Spleen (tissue), 11 donors: ENCODE measurements around the gene OPRM1. TPM values are rescaled to one million over a fixed set of nuclear protein-coding genes. Genes with fewer than 3 reads are reported as not detected.

Experiments
- DNase-seq: peaks from one replicate; pipeline ENCODE4 v3.0.0-alpha.2; 2020
- H3K27ac ChIP-seq, 8 donors: fragments of 200-600 bp; sonication (generic) in 7 of 8; 1 replicate in 4 of 8; 2 replicates in 4 of 8; pipeline versions ENCODE4 v1.5.0 to v1.8.0; 2016 to 2021; ENCODE audit warnings: inconsistent platforms in 4 of 8, mild to moderate bottlenecking in 4 of 8, moderate library complexity in 1 of 8
- H3K27me3 ChIP-seq, 7 donors: fragments of 200-600 bp; sonication (generic) in 6 of 7; replicated peaks in 1 of 7; 1 replicate in 4 of 7; 2 replicates in 3 of 7; pipeline versions ENCODE4 v1.5.0 to v1.8.0; 2016 to 2021; ENCODE audit warnings: inconsistent platforms in 3 of 7, mild to moderate bottlenecking in 1 of 7
- H3K36me3 ChIP-seq, 6 donors: fragments of 200-600 bp; sonication (generic) in 5 of 6; 1 replicate in 4 of 6; 2 replicates in 2 of 6; pipeline versions ENCODE4 v1.5.0 to v1.8.0; 2016 to 2021; ENCODE audit warnings: inconsistent platforms in 2 of 6
- H3K4me1 ChIP-seq, 6 donors: fragments of 200-600 bp; sonication (generic) in 5 of 6; 1 replicate in 3 of 6; 2 replicates in 3 of 6; pipeline versions ENCODE4 v1.5.0 to v1.8.0; 2016 to 2021; ENCODE audit warnings: inconsistent platforms in 3 of 6
- H3K4me3 ChIP-seq, 8 donors: fragments of 200-600 bp; sonication (generic) in 7 of 8; 1 replicate in 4 of 8; 2 replicates in 4 of 8; pipeline versions ENCODE4 v1.5.0 to v1.8.0; 2016 to 2021; ENCODE audit warnings: inconsistent platforms in 4 of 8, mild to moderate bottlenecking in 4 of 8, moderate library complexity in 2 of 8
- H3K9me3 ChIP-seq, 8 donors: fragments of 200-600 bp; sonication (generic) in 7 of 8; 1 replicate in 4 of 8; 2 replicates in 4 of 8; pipeline versions ENCODE4 v1.5.0 to v1.8.0; 2016 to 2021; ENCODE audit warnings: inconsistent platforms in 4 of 8
- POLR2A ChIP-seq, 3 donors: fragments of 450-650 bp; IDR thresholded peaks; one replicate each; pipeline ENCODE4 v1.5.1; 2017; ENCODE audit warnings: antibody characterized with exemption in 3 of 3, mild to moderate bottlenecking in 1 of 3
- POLR2AphosphoS5 ChIP-seq, 3 donors: sonication (generic); formaldehyde crosslinking; IDR thresholded peaks; one replicate each; pipeline ENCODE4 v1.5.1; 2017; ENCODE audit warnings: antibody characterized with exemption in 3 of 3
- WGBS, 5 donors: extraction: QIAGEN DNeasy Blood & Tissue Kit in 3 of 5; methylation state at CpG; one replicate each; pipeline versions ENCODE4 v1.1.5 to v1.1.7; 2013 to 2018; 5-methylcytosine and 5-hydroxymethylcytosine counted together
- intact Hi-C: fragments of 100-400 bp; cut with DNase I; formaldehyde crosslinking; loops from one replicate; pipeline ENCODE4 v1.15.0; 2023; ENCODE audit warnings: low total_unique reads
- polyA plus RNA-seq, 3 donors: library from polyadenylated mRNA; stranded (reverse); fragments of 200-250 nt; gene quantifications; one replicate each; pipeline ENCODE4 v1.2.1, GENCODE V29; 2013
- total RNA-seq, 7 donors: library from RNA; depleted of rRNA in 3 of 7; stranded (reverse); fragments of >200 nt in 3 of 7; fragmentation: NEBNext Ultra II Directional in 4 of 7; extraction: Animal tissue kit (Norgen Biotek cat#: 25700) in 4 of 7; gene quantifications; one replicate each; pipeline versions ENCODE4 v1.1.0 to v1.2.1, GENCODE V29; 2016 to 2021
- TF ChIP-seq, protein P1 (sequence below), 11 experiments: fragments of 200-600 bp in 7 of 11; fragments of 450-650 bp in 4 of 11; sonication (generic) in 4 of 11; IDR thresholded peaks in 8 of 11; conservative IDR thresholded peaks in 3 of 11; 1 replicate in 7 of 11; 2 replicates in 4 of 11; pipeline versions ENCODE4 v1.4.0 to v1.8.0; 2016 to 2021; ENCODE audit warnings: antibody characterized with exemption in 11 of 11, inconsistent platforms in 4 of 11, mild to moderate bottlenecking in 1 of 11
- donor health status: healthy with polysubstance abuse.
- donor health status: DM: no; HTN: no; CAD: no; lungs with moderate emphysema.
- donor health status: DM: no; HTN: no; CAD: no.
- donor health status: Bipolar disorder and iron deficiency.
- donor health status: healthy.
- donor health status: DM: no; HTN: no; CAD: no.
- donor health status: DM: yes; HTN: yes; CAD: no.

OPRM1 gene
- total and polyA plus RNA-seq, 10 donors, result not detected

DNA sequence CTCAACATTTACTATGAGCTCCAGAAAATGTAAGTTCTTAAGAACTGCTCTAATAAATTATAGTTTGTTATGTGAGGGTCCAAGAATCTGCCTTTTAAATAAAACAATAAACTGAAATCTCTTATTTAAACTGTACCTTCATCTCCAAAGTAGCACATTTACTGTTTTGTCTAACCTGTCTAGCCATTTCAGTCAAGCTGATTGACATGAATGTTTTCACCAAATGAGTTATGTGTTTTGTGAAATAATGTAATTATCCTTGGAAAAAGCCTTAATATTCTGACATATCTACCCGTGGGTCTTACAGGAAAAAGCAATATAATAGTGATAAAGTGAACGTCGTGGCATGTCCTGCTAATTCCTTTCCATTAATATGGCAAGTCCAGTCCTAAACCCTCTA, 57.8 kb downstream of the OPRM1 start:
- 69 to 75% (median 71%) methylated on average over 3 of the region's 3 CpGs for WGBS, 5 donors
- no peak overlapping the region for H3K4me3 ChIP-seq

GRCh38 chr6:154099211-154099610, 60.2 kb downstream of the OPRM1 start:
- H3K27ac ChIP-seq, result no peak overlapping the region
- DNase-seq, result no peak
- WGBS, 5 donors, result 74 to 80% (median 77%) methylated on average over 4 of the region's 4 CpGs
- peaks cover 0 to 5% (median 0%) of the 10 kb centered on the region in 7 donors for H3K27me3 ChIP-seq
- intact Hi-C loops, result no loop called here
- H3K9me3 ChIP-seq, result no peaks in the 10 kb centered on the region
- no peaks in the 10 kb centered on the region for H3K36me3 ChIP-seq
- no peak overlapping the region for H3K4me3 ChIP-seq
- H3K4me1 ChIP-seq, result no peaks in the 10 kb centered on the region
- TF ChIP-seq, protein P1, sequence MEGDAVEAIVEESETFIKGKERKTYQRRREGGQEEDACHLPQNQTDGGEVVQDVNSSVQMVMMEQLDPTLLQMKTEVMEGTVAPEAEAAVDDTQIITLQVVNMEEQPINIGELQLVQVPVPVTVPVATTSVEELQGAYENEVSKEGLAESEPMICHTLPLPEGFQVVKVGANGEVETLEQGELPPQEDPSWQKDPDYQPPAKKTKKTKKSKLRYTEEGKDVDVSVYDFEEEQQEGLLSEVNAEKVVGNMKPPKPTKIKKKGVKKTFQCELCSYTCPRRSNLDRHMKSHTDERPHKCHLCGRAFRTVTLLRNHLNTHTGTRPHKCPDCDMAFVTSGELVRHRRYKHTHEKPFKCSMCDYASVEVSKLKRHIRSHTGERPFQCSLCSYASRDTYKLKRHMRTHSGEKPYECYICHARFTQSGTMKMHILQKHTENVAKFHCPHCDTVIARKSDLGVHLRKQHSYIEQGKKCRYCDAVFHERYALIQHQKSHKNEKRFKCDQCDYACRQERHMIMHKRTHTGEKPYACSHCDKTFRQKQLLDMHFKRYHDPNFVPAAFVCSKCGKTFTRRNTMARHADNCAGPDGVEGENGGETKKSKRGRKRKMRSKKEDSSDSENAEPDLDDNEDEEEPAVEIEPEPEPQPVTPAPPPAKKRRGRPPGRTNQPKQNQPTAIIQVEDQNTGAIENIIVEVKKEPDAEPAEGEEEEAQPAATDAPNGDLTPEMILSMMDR (IDR thresholded peaks at IDR 0.05 in 8 of 11, conservative IDR thresholded peaks at IDR 0.05 in 3 of 11), result no peak
- TF ChIP-seq POLR2A (IDR thresholded peaks at IDR 0.05), result no peak
- TF ChIP-seq POLR2AphosphoS5 (IDR thresholded peaks at IDR 0.05), result no peak

More for the DNA sequence above, 57.8 kb downstream of the OPRM1 start:
- no peak for DNase-seq
- TF ChIP-seq, protein P1 (IDR thresholded peaks at IDR 0.05 in 8 of 11, conservative IDR thresholded peaks at IDR 0.05 in 3 of 11), result no peak
- no peak for TF ChIP-seq POLR2AphosphoS5 (IDR thresholded peaks at IDR 0.05)
- TF ChIP-seq POLR2A (IDR thresholded peaks at IDR 0.05), result no peak
- intact Hi-C loops, result no loop called here
- Histone ChIP-seq H3K9me3 (no peaks in the 10 kb centered on the region), H3K27me3 (peaks cover 0 to 2% (median 0%) of the 10 kb centered on the region in 7 donors), H3K36me3 (no peaks in the 10 kb centered on the region), H3K27ac (no peak overlapping the region), H3K4me1 (no peaks in the 10 kb centered on the region)

DNA sequence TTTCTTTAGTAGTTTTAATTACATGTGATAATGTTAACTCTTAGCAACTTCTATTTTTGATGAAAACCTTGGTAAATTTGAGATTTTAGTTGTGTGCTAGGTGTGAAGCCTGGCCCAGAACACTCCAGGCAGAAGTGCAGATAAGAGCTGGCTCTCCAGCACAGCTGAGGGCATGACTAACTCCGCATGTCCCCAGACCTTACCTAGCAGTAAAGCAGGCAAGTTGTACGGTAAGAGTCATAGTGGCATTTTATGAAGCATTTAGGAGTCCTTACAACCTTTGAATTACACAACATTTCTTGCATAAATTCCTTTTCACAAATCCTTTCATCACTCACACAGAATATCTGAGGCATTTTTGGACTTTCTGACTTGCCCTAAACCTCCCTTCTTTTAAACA, 67.2 kb downstream of the OPRM1 start:
- intact Hi-C loops, result no loop called here
- no peak for DNase-seq
- Histone ChIP-seq H3K27me3 (peaks cover 0 to 5% (median 0%) of the 10 kb centered on the region in 7 donors), H3K4me3 (no peak overlapping the region), H3K9me3 (peaks cover 0 to 14% (median 3%) of the 10 kb centered on the region in 8 donors), H3K4me1 (no peaks in the 10 kb centered on the region), H3K36me3 (no peaks in the 10 kb centered on the region), H3K27ac (no peak overlapping the region)
- 83 to 100% (median 88%) methylated on average over 2 of the region's 2 CpGs for WGBS, 5 donors
- TF ChIP-seq POLR2A (IDR thresholded peaks at IDR 0.05), result no peak
- TF ChIP-seq, protein P1 (IDR thresholded peaks at IDR 0.05 in 8 of 11, conservative IDR thresholded peaks at IDR 0.05 in 3 of 11), result no peak
- TF ChIP-seq POLR2AphosphoS5 (IDR thresholded peaks at IDR 0.05), result no peak

- intact Hi-C loops, result no loop called here
- WGBS, 5 donors, result 70 to 95% (median 84%) methylated on average over 1 of the region's 1 CpG
- DNase-seq, result no peak
- H3K4me3 ChIP-seq, result no peak overlapping the region
- H3K27ac ChIP-seq, result no peak overlapping the region
- no peaks in the 10 kb centered on the region for H3K9me3 ChIP-seq
- H3K4me1 ChIP-seq, result no peaks in the 10 kb centered on the region
- TF ChIP-seq POLR2A (IDR thresholded peaks at IDR 0.05) (no peak), POLR2AphosphoS5 (IDR thresholded peaks at IDR 0.05) (no peak)
- TF ChIP-seq, protein P1 (IDR thresholded peaks at IDR 0.05 in 8 of 11, conservative IDR thresholded peaks at IDR 0.05 in 3 of 11), result no peak
- no peaks in the 10 kb centered on the region for H3K27me3 ChIP-seq
- no peaks in the 10 kb centered on the region for H3K36me3 ChIP-seq
Measured at GRCh38 chr6:154111025-154111424, 72.0 kb downstream of the OPRM1 start.
